Parathyroid adenoma (tissue), 2 donors: ENCODE results near the gene EVL.
"Not testable (repeated sequence)": the region's sequence is repeated elsewhere in the genome, so short reads cannot be mapped to it uniquely, and the experiment has no call there.

ENCODE experiments used
- H2AFZ ChIP-seq: fragments of 300-600 bp; sonication (generic); one replicate; pipeline ENCODE4 v1.7.0; 2017; ENCODE audit warnings: antibody characterized with exemption, mild to moderate bottlenecking
- H3K27ac ChIP-seq: fragments of 300-600 bp; sonication (generic); one replicate; pipeline ENCODE4 v1.7.0; 2017
- H3K27me3 ChIP-seq: fragments of 300-600 bp; sonication (generic); one replicate; pipeline ENCODE4 v1.7.0; 2017; ENCODE audit warnings: low read length; ENCODE audit not compliant: control insufficient read depth, insufficient read depth
- H3K36me3 ChIP-seq: fragments of 300-600 bp; sonication (generic); one replicate; pipeline ENCODE4 v1.7.0; 2017; ENCODE audit warnings: low read length; ENCODE audit not compliant: control insufficient read depth, insufficient read depth
- H3K4me1 ChIP-seq: fragments of 300-600 bp; sonication (generic); one replicate; pipeline ENCODE4 v1.7.0; 2017; ENCODE audit warnings: control low read depth
- H3K4me2 ChIP-seq: fragments of 300-600 bp; sonication (generic); one replicate; pipeline ENCODE4 v1.7.0; 2017; ENCODE audit warnings: low read length
- H3K4me3 ChIP-seq: fragments of 300-600 bp; sonication (generic); one replicate; pipeline ENCODE4 v1.7.0; 2017; ENCODE audit warnings: low read depth, low read length
- H3K79me2 ChIP-seq: fragments of 300-600 bp; sonication (generic); one replicate; pipeline ENCODE4 v1.7.0; 2017; ENCODE audit warnings: control low read depth
- H3K9ac ChIP-seq: fragments of 300-600 bp; sonication (generic); one replicate; pipeline ENCODE4 v1.7.0; 2017; ENCODE audit warnings: mild to moderate bottlenecking
- H3K9me3 ChIP-seq: fragments of 300-600 bp; sonication (generic); one replicate; pipeline ENCODE4 v1.7.0; 2017; ENCODE audit warnings: low read length; ENCODE audit not compliant: control insufficient read depth
- CTCF ChIP-seq: fragments of 300-600 bp; sonication (generic); IDR thresholded peaks from one replicate; pipeline ENCODE4 v1.7.0; 2017; ENCODE audit warnings: antibody characterized with exemption, mild to moderate bottlenecking
- donor health status: primary hyperparathyroidism.

The EVL gene

GRCh38 chr14:100172811-100173210 lies 107.6 kb downstream of the EVL start:
- no peaks in the 10 kb centered on the region for H3K79me2 ChIP-seq
- no peak for TF ChIP-seq CTCF
- H3K9ac ChIP-seq = no peak overlapping the region
- no peak overlapping the region for H3K4me2 ChIP-seq
- no peaks in the 10 kb centered on the region for H3K27me3 ChIP-seq
- no peak overlapping the region for H3K27ac ChIP-seq
- no peaks in the 10 kb centered on the region for H3K36me3 ChIP-seq
- no peaks in the 10 kb centered on the region for H3K4me1 ChIP-seq
- no peak overlapping the region for H3K4me3 ChIP-seq
- H3K9me3 ChIP-seq = no peaks in the 10 kb centered on the region
- H2AFZ ChIP-seq = no peak overlapping the region

- H3K4me2 ChIP-seq = no peak overlapping the region
- H3K36me3 ChIP-seq = no peaks in the 10 kb centered on the region
- no peak overlapping the region for H3K9ac ChIP-seq
- H3K27ac ChIP-seq = no peak overlapping the region
- H3K79me2 ChIP-seq = no peaks in the 10 kb centered on the region
- H3K27me3 ChIP-seq = no peaks in the 10 kb centered on the region
- H3K4me3 ChIP-seq = no peak overlapping the region
- H2AFZ ChIP-seq = no peak overlapping the region
- H3K4me1 ChIP-seq = no peaks in the 10 kb centered on the region
- no peak for TF ChIP-seq CTCF
- H3K9me3 ChIP-seq = no peaks in the 10 kb centered on the region
Measured at GRCh38 chr14:100173353-100173752, 108.1 kb downstream of the EVL start.

- H3K36me3 ChIP-seq = no peaks in the 10 kb centered on the region
- no peaks in the 10 kb centered on the region for H3K9me3 ChIP-seq
- H3K4me1 ChIP-seq = no peaks in the 10 kb centered on the region
- no peak overlapping the region for H3K4me3 ChIP-seq
- H3K4me2 ChIP-seq = no peak overlapping the region
- no peak overlapping the region for H2AFZ ChIP-seq
- no peak overlapping the region for H3K9ac ChIP-seq
- H3K27me3 ChIP-seq = no peaks in the 10 kb centered on the region
- H3K27ac ChIP-seq = no peak overlapping the region
- no peaks in the 10 kb centered on the region for H3K79me2 ChIP-seq
- TF ChIP-seq CTCF = no peak
Measured at GRCh38 chr14:100176811-100177327, 111.6 kb downstream of the EVL start.

GRCh38 chr14:100178691-100179090 lies 113.5 kb downstream of the EVL start:
- Histone ChIP-seq H3K36me3 (no peaks in the 10 kb centered on the region), H3K27ac (no peak overlapping the region), H3K27me3 (no peaks in the 10 kb centered on the region), H3K4me2 (no peak overlapping the region), H3K9ac (no peak overlapping the region), H3K4me1 (no peaks in the 10 kb centered on the region), H2AFZ (no peak overlapping the region), H3K4me3 (no peak overlapping the region), H3K9me3 (no peaks in the 10 kb centered on the region), H3K79me2 (no peaks in the 10 kb centered on the region)
- TF ChIP-seq CTCF = no peak

GRCh38 chr14:100180671-100181070 lies 115.4 kb downstream of the EVL start:
- H3K4me2 ChIP-seq, H2AFZ ChIP-seq: not testable (repeated sequence)

GRCh38 chr14:100181876-100182551 lies 116.8 kb downstream of the EVL start:
- not testable (repeated sequence) for H3K27me3 ChIP-seq, H3K9me3 ChIP-seq, H3K4me2 ChIP-seq, H2AFZ ChIP-seq, H3K9ac ChIP-seq, H3K36me3 ChIP-seq, H3K4me1 ChIP-seq, H3K27ac ChIP-seq, H3K4me3 ChIP-seq, H3K79me2 ChIP-seq

More at GRCh38 chr14:100180671-100181070, 115.4 kb downstream of the EVL start:
- not testable (repeated sequence) for H3K4me1 ChIP-seq, H3K79me2 ChIP-seq, H3K27ac ChIP-seq, H3K27me3 ChIP-seq, H3K4me3 ChIP-seq, H3K36me3 ChIP-seq, H3K9me3 ChIP-seq, H3K9ac ChIP-seq
